T-helper 1 cell treated with Interleukin-12 subunit alpha and Interleukin-12 subunit beta and Interleukin-4 antibody, amounts not matched to agents 30 ng/mL and 1 ng/mL, for 36 hours (primary cell): Measurements from ENCODE around the gene BEND3. TPM values are rescaled to one million over a fixed set of nuclear protein-coding genes. Genes with fewer than 3 reads are reported as not detected.

Experiments
- intact Hi-C: fragments of 100-400 bp; cut with micrococcal nuclease; formaldehyde crosslinking; loops from one replicate; pipeline ENCODE4 v1.15.1; 2024
- total RNA-seq: library from RNA; stranded (reverse); gene quantifications from 2 replicates; pipeline ENCODE4 v1.2.3, GENCODE V29; 2022

The BEND3 gene
- total RNA-seq, 1 donor from 2014 or later = 4.0 TPM

GRCh38 chr6:107121964-107122495 is 6.7 kb upstream of the BEND3 start:
- intact Hi-C loops = no loop called here

- intact Hi-C loops = no loop called here
These were observed 6.0 kb upstream of the BEND3 start for GRCh38 chr6:107121266-107121665.

GRCh38 chr6:107120404-107120803 is 5.1 kb upstream of the BEND3 start:
- intact Hi-C loops = no loop called here

GRCh38 chr6:107118976-107119375 is 3.7 kb upstream of the BEND3 start:
- intact Hi-C loops = loop anchor here (5.0 to 10.0 kb wide), 5 partner anchors 492 to 1976 kb away; partner anchors contain the start of genes CEP57L1, PREP, QRSL1 and RTN4IP1

DNA sequence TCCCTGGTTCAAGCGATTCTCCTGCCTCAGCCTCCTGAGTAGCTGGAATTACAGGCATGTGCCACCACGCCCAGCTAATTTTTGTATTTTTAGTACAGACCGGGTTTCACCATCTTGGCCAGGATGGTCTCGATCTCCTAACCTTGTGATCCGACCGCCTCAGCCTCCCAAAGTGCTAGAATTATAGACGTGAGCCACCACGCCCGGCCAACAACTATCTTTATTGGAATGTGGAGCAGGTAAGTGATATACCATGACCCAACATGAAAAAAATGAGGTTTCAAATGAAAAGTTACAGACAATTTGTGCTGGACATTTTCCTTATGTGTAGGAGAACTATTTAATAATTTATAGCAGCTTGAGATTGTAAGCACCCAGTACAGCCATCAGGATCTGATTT is 3.2 kb upstream of the BEND3 start:
- intact Hi-C loops = loop anchor here (5.0 to 10.0 kb wide), 5 partner anchors 491 to 1976 kb away; partner anchors contain the start of genes CEP57L1, PREP, QRSL1 and RTN4IP1

GRCh38 chr6:107116931-107117330 is 1.6 kb upstream of the BEND3 start:
- intact Hi-C loops = loop anchor here (1.0 to 10.0 kb wide), 6 partner anchors 342 to 1978 kb away; partner anchors contain the start of genes CEP57L1, PDSS2, PREP and QRSL1

DNA sequence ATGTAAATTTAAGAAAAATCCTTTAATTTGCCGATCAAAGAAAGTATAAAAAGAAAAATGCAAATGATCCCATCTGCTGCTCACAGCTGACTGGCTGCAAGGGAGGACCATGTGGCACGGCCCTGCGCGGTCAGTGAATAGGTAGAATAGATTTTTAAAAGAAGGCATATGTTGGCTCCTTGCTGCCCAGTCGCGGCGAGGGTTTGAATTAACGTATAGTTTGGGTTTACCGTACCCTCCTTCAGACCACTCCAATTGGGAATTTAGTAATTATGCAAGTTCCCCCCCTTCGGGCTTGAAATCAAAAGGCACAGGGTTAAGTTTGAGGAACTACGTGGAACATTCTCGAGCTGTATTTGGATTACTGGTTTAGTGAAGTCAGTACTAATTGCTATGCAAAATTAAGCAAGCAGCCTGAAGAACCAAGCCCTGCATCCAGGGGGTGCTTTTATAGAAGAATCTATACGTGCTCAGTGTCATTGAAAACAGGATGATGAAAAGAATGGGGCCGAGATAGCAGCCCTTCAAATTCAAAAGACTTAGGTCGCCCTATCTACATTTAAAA is 1.1 kb upstream of the BEND3 start:
- intact Hi-C loops = loop anchor here (1.0 to 10.0 kb wide), 6 partner anchors 343 to 1978 kb away; partner anchors contain the start of genes CEP57L1, PDSS2, PREP and QRSL1

DNA sequence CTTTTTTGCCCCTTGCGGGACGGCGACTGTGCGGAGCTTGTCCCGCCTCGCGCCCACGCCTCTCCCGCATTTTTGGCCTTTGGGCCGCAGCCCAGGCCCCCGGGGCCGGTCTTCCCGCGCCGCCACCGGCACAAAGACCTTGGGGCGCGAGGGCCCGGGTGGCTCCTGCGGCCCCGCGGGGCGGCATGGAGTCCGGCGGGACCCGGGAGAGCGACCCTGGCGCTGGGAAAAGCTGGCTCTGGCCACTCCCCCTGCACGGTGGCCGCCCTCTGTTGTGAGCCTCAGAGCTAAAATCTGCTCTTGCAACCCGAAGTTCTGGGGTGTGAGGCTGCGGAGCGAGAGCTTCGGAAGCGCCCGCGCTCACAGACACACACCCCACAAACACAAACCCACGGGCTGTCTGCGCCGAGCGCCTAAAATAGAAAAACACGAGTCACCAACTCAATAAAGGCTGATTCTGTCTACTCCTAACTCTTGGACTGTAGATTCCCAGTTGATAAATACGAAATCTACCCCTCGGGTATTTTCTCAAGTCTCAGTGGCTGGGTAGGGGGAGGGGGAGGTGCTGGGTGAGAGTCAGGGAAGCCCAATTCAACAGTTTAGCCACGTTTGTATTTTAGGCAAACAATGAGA is 496 bp upstream of the BEND3 start:
- intact Hi-C loops = loop anchor here (1.0 to 10.0 kb wide), 8 partner anchors 343 to 1979 kb away; partner anchors contain the start of genes CEP57L1, PDSS2, PREP and QRSL1

DNA sequence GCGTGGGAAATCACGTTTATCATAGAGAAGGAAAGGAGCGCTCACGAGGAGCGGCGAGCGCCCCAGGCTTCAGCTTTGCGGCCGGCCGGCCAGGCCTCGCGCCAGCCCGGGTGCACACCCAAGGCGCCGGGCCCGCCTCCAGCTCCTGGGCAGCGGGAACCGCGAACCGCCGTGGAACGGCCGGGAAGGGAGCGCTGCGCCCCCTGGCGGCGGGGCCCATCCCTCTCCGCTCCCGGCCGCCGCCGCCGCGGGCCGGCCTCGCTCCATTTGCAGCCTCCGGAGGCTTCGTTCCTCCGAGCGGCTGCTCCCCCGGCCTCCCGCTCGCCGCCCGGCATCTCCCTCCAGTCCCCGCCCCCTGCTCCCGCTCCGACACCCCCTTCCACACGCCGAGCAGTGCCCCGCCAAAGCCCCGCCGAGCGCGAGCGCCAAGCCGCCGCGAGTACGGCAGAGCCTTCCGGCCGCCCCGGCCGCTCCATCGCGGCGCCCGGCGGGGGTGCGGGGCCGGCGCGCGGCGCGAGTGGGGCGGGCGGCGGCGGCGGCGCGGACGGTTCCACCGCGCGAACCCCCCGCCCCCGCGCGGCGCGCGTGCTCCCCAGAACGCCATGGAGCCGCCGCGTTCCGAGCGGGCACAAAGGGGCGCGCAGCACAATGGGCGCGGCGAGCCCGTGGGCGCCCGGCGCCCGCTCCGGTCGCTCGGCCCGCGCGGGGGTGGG is 946 bp downstream of the BEND3 start:
- intact Hi-C loops = loop anchor here (1.0 to 10.0 kb wide), 8 partner anchors 50 to 1980 kb away; partner anchors contain the start of genes CEP57L1, MTRES1, PREP and SEC63

GRCh38 chr6:107110200-107110599 is 5.1 kb downstream of the BEND3 start:
- intact Hi-C loops = loop anchor here (5.0 to 10.0 kb wide), 4 partner anchors 133 to 1985 kb away; partner anchors contain the start of genes CEP57L1, PREP, SEC63 and SESN1

GRCh38 chr6:107108201-107108890 is 7.0 kb downstream of the BEND3 start:
- intact Hi-C loops = no loop called here

DNA sequence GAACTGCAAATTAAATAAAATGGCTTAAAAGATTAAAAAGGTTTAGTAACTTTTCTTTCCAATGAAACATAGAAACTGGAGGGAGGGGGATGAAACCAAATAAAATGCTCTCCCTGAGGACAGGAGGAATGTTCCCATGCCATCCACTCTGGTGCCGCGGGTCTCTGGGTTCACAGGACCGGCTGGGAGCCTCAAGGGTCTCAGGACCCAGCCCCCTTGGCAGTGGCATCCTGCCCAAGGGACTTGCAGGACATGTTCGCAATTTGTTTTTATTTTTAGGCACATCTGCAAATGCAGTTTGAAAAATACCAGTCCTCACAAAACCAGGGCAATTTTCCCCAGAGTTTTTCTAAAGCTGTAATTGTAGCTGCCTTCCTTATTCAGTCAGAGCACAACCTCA is 7.5 kb downstream of the BEND3 start:
- intact Hi-C loops = no loop called here

- intact Hi-C loops = no loop called here
These were observed 9.2 kb downstream of the BEND3 start for GRCh38 chr6:107106165-107106564.

- intact Hi-C loops = no loop called here
These were observed 9.7 kb downstream of the BEND3 start for GRCh38 chr6:107105511-107106116.

DNA sequence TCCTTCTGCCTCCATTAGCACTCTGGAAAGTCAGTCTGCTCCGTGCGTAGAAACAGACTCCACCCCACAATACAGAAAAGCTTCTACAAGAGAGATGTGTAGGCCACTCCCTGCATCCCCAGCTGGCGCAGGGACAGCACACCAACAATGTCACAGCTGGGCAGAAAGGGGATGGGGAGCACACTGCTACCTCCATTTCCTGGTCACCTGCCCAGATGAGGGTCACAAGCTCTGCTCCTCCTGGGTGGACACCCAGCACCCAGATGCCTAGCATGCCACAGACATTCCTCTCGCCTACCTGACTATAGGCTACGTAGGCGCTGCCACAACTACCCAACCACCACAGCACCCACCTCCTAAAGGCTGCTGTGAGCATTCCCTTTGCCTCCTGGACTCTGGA is 12.2 kb downstream of the BEND3 start:
- intact Hi-C loops = no loop called here

- intact Hi-C loops = no loop called here
These were observed 12.9 kb downstream of the BEND3 start for GRCh38 chr6:107102414-107102805.

DNA sequence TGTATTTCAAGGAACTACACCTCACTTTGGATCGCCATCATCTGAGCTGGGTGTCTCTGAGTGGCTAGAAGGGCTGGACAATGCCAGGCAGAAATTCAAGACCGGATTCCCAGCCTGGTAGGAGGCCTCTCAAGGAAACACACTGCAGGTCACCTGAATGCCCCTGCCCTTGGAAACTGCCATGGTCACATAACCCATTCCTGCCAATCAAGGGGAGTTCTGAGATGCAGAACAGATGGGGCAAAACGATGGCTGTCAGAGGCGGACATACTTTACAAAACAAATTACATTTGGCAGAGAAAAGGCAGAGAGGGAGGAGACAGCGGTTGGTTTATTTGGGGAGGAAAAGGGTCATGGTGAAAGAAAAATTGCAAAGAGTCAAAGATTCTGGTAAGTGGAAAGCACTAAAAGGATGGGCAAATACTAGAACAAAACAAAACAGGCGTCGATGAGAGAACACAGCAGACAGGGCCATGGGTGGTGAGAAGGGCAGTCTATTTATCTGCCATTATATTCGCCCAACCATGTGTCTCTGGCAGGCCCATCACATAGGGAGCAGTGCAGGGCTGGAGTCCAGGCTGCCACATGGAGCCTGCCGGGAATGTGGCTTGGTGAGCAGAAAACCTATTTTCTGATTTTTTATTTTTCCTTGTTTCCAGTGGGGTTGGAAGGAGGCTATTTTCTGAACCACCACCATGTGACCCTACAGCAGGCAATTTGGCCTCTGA is 13.5 kb downstream of the BEND3 start:
- intact Hi-C loops = no loop called here

- intact Hi-C loops = no loop called here
These were observed 14.1 kb downstream of the BEND3 start for GRCh38 chr6:107101211-107101610.

GRCh38 chr6:107098436-107099307 is 16.6 kb downstream of the BEND3 start:
- intact Hi-C loops = no loop called here
